Activated T-helper 1 cell treated with Interleukin-2 at 50 U/mL for 16 hours (primary cell): ENCODE measurements around the gene TMEM54.

Source experiments
- DNase-seq: peaks from one replicate; pipeline ENCODE4 v3.0.0-alpha.2; 2020; ENCODE audit warnings: low read depth

The TMEM54 gene

DNA sequence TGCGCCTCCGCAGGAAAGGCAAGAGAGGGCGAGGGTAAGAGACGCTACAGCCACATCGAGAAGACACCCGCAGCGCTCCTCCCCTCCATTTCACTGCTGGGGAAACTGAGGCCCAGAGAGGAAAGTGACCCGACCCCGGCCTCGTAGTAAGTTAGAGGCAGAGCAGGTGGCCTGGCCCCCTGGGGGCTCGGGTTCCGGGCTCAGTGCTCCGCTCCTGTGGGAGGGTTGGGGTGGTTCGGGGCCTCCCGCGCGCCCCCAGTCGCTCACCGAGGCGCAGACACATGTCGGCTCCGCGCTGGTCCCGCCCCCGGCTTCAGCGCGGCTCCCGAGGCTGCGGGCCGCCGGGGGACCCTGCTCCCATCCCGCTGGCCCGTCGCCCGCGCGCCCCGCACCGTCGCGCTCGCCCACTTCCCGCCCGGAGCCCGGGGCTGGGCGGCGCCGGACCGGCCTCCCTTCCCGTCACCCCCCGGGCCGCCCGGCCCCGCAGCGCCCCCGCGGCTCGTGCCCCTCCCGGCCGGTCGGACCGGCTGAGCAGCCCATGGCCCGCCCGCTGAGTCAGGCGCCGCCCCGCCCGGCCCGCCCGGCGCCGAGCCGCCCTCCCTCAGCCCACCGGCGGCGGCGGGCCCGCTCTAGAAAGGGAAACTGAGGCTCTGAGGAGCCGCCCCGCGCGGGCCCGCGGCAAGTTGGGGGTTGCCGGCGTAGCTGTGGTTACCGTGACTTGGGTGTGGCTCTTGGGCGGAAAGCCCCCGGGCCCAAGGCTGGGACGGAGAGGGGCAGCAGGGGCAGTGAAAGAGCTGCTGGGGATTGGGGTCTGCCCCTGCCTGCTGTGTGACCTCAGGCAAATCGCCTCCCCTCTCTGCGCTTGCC lies at the start of gene TMEM54:
Gene TMEM54, minus strand, starts transcription at position 434 of the 867 bp plus-strand sequence. Its CDS starts 151 bp downstream, at position 283.
- no peak for DNase-seq

DNA sequence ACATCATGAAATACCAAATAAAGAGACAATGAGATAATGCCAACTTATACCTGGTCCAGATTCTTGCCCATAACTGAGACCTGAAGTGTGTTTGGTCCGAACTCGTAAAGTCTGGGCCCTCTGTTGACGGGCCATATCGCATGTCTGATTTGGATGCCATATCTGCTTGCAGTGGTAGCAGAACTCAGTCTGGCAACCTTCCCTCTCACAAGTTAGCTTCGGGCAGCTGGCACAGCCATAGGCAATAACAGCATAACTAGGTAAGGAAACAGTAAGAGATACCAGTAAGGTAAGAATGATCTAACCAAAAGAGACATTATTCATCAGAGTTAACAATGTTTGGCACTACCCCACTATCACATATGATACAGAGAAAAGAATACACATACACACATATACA lies 48.3 kb upstream of the TMEM54 start:
- no peak for DNase-seq

GRCh38 chr1:32948905-32949304 lies 47.7 kb upstream of the TMEM54 start:
- DNase-seq = no peak

- no peak for DNase-seq
These were observed 47.2 kb upstream of the TMEM54 start for GRCh38 chr1:32948390-32948722.

GRCh38 chr1:32947669-32948389 lies 46.6 kb upstream of the TMEM54 start:
- DNase-seq = no peak

- no peak for DNase-seq
These were observed 45.2 kb upstream of the TMEM54 start for GRCh38 chr1:32946413-32946812.

- no peak for DNase-seq
These were observed 43.0 kb upstream of the TMEM54 start for GRCh38 chr1:32944180-32944579.

DNA sequence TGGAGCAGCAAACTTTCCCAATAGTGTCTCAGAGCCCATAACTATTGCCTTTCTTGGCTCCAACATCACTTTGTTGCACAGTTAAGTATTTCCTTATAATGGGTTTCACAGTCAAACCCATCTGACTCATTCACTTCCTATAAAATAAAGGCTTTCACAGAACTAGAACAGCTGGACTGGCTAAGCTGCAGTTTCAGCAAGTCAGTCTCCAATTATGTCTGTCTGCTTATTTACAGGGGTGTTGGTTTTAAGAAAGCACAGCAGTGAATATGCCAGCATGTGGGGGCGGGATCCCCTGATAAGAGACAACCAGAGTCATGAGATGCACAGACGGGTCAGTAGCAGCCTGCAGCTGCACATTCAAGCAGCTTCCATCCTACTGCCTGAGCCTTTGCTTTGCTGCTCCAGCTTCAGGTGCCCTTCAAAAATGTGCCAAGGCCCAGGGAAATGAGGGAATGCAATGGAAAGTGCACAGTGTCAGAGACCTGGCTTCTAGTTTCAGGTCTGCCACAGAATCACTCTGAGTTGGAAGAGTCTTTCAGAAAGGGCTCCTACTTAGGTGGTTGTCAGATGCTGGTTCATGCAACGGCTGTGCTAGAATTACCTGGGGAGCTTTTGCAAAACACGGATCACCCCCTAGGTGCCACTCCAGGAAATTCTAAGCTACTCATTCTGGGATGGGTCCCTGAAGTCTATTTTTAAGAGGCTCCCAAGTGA lies 38.6 kb upstream of the TMEM54 start:
- DNase-seq = no peak

DNA sequence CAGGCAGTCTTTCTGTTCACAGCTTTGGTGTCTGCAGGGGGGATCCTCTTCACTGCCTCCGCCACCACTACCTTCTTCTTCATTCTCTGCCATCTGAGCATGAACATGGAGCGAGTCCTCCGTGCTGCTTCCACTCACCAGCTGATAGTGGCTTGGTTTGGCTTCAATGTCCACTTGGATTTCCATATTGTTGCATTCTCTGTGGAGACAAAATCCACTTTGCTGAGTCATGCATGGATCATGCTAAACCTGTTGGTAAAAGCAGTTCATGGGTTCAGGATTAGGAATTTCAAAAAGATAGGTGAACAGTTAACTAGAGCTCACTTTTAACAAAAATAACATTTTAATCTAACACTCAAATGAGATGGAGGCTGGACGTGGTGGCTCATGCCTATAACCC lies 35.9 kb upstream of the TMEM54 start:
- no peak for DNase-seq

DNA sequence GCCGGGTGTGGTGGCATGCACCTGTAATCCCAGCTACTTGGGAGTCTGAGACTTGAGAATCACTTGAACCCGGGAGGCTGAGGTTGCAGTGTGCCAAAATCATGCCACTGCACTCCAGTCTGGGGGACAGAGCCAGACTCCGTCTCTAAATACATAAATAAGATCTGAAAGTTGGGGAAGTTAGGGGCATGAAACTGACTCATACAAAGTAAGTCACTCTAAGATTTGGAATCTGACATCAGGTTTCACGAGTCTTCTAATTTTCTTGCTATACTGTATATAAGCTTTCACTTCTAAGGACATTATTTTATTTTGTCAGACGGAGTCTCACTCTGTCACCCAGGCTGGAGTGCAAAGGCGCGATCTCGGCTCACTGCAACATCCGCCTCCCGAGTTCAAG lies 33.3 kb upstream of the TMEM54 start:
- DNase-seq = no peak

DNA sequence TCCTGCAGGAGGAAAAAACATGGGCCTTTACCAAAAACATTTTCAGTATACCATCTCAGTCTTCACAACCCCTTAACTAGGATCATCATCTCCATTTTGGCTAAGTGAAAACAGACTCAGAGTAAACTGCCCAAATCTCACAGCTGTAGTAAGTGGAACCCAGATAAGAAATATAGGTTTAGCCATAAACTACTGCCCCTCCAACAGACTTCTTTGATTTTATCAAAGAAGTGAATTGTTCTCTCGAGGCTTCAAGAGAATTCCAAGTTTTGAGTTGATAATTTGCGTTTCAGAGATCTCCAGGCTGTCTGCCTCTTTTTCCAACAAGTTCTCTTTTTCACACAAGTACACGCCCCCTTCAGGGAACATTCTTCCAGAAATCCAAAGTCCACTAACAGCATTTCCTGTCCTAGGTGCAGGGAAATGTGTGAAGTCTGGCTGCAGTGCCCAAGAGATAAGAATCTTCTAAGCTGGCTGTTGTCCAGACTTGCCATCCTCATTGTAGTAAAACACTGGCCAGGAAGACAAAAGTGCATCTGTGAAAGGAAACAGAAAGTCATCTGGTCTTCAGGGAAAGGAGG lies 32.6 kb upstream of the TMEM54 start:
- DNase-seq = no peak

- DNase-seq = no peak
These were observed 30.6 kb upstream of the TMEM54 start for GRCh38 chr1:32931760-32932159.

GRCh38 chr1:32929366-32929765 lies 28.2 kb upstream of the TMEM54 start:
- no peak for DNase-seq

- DNase-seq = no peak
These were observed 27.5 kb upstream of the TMEM54 start for GRCh38 chr1:32928715-32929114.

- no peak for DNase-seq
These were observed 27.1 kb upstream of the TMEM54 start for GRCh38 chr1:32928285-32928684.

DNA sequence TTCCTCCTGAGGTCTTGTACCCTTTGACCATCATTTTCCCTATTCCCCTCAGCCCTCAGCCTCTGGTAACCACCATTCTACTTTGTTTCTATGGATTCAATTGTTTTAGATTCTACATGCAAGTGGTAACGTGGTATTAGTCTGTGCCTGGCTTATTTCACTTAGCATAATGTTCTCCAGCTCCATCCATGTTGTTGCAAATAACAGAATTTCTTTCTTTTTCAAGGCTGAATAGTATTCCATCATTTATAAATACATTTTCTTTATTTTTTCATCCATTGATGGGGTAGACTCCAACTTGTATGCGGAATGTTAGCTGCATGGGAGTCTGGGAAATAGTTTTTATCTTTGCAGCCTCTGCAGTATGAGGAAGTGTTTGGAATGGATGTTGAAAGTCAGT lies 26.3 kb upstream of the TMEM54 start:
- no peak for DNase-seq

GRCh38 chr1:32926562-32926961 lies 25.4 kb upstream of the TMEM54 start:
- no peak for DNase-seq

- DNase-seq = no peak
These were observed 24.4 kb upstream of the TMEM54 start for GRCh38 chr1:32925403-32926162.

DNA sequence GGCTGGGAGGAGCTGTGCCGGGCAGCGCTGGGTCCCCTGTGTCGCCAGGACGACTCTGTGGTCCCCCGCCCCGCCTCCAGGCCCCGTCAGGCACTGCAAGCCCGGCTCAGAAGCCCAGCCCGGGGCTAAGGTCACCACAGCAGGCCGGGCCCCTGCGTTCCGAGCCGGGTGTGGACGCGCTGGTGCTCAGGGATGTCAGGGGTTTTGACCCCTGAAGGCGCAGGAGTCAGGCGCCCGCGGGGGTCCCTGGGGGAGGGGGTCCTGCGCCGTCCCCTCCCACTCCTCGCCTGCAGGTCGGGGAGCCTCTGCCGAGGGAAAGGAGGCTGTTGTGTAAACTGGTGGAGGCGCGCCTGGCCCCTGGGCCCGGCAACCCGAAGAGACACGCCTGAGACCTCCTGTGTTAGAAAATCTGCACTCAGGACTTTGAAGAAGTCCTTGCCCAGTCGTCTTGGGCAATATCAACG lies 23.7 kb upstream of the TMEM54 start:
- no peak for DNase-seq

DNA sequence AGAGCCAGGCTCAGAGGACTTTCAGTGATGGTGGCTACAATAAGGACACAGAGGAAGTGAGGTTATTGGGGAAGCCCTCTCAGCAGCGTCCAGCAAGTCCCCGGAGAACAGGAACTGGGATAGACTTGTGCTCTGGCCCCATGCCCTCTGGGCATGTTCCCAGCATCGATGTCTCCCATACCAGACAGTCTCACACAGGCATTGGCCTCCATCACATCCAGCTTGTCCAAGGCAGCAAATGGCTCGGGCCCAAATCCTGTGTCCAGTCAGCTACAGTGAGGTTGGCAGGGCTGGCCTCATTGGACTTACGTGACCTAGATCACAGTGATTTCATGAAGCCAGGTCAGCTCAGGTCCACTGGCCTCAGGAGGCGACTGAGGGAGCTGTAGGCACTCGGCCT lies 19.6 kb upstream of the TMEM54 start:
- DNase-seq = no peak
